COLO668 (cell line): Measurements from ENCODE around the gene PLEKHG2.

Source experiments
- DNase-seq: peaks from one replicate; lab custom pipeline; 2025; ENCODE audit not compliant: unreplicated experiment; lab: John Stamatoyannopoulos, UW

The PLEKHG2 gene

DNA sequence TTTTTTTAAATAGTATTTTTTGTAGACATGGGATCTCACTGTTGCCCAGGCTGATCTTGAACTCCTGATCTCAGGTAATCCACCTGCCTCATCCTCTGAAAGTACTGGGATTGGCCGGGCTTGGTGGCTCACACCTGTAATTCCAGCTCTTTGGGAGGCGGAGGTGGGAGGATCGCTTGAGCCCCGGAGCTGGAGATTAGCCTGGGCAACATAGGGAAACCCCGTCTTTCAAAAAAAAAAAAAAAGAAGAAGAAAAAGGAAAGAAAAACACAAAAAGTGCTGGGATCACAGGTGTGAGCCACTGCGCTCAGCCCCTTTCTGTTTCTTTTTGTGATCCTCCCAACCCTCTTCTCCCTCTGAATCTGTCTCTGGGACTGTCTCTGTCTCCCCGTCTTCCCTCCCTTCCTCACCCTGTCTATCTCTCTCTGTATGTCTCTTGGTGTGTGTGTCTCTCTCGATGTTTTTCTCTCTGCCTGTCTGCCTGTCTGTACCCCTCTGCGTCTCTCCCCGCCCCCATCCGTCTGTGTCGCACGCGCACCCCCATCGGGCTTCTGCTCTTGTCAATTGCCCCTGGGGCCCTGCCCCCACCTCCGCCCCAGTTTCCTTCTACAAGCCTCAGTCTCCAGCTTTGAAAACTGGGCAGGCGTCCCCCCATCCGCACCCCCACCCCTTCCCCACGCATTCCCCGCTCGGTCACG, 6.4 kb upstream of the PLEKHG2 start:
- no peak for DNase-seq

DNA sequence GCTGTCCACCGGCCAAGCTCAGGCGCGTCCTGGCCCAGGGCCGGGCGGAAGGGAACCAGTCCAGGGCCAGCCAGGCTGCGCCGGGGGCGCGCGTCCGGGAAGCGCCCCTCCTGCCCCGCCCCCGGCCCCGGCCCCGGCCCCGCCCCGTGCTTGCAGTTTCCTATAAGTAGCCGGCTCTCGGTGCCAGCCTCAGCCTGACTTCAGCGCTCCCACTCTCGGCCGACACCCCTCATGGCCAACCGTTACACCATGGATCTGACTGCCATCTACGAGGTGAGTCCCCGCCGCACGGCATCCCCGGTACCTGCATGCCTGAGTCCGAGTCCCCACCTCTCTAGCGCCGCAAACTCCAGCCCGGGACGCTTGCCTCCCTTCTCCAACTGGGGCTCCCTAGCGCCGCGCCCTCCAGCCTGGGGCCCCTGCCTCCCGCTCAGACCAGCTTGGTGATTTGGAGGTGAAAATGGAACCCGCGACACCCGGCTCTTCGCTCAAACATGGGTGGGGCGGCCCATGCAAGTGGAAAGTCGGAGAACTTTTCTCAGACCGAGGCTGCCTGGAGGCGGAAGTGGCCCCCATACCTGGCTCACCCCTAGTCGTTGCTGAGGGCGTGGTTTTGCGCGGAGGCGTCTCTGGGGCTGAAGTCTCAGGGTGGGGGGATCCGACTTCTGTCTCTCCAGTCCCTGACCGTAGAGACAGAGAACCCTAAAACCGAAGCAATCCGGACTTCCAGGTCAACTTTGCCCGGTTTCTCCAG, 5.6 kb upstream of the PLEKHG2 start, which contains the start of gene ZFP36:
ZFP36 (plus strand) TSS at position 192 of the 754 bp plus-strand sequence; CDS start at position 250, 58 bp downstream.
- peak; percentile 85 for DNase-seq

DNA sequence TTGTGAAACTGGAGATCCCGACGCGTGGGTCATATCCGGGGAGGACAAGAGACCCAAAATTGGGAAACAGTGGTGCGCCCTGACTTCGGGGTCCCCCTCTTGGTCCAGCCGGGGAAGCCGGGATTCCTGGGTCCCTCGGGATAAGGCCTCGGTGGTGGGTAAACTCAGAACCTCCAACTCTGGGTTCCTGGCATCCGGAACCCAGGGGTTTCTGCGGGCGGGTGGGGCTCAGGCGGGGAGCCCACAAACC, 5.1 kb upstream of the PLEKHG2 start:
- DNase-seq = no peak

DNA sequence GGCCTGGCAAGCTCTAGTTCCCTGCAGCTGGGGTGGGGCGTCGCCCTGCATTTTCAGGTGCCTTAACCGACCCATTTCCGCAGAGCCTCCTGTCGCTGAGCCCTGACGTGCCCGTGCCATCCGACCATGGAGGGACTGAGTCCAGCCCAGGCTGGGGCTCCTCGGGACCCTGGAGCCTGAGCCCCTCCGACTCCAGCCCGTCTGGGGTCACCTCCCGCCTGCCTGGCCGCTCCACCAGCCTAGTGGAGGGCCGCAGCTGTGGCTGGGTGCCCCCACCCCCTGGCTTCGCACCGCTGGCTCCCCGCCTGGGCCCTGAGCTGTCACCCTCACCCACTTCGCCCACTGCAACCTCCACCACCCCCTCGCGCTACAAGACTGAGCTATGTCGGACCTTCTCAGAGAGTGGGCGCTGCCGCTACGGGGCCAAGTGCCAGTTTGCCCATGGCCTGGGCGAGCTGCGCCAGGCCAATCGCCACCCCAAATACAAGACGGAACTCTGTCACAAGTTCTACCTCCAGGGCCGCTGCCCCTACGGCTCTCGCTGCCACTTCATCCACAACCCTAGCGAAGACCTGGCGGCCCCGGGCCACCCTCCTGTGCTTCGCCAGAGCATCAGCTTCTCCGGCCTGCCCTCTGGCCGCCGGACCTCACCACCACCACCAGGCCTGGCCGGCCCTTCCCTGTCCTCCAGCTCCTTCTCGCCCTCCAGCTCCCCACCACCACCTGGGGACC, 4.6 kb upstream of the PLEKHG2 start:
- peak; percentile 65 for DNase-seq

DNA sequence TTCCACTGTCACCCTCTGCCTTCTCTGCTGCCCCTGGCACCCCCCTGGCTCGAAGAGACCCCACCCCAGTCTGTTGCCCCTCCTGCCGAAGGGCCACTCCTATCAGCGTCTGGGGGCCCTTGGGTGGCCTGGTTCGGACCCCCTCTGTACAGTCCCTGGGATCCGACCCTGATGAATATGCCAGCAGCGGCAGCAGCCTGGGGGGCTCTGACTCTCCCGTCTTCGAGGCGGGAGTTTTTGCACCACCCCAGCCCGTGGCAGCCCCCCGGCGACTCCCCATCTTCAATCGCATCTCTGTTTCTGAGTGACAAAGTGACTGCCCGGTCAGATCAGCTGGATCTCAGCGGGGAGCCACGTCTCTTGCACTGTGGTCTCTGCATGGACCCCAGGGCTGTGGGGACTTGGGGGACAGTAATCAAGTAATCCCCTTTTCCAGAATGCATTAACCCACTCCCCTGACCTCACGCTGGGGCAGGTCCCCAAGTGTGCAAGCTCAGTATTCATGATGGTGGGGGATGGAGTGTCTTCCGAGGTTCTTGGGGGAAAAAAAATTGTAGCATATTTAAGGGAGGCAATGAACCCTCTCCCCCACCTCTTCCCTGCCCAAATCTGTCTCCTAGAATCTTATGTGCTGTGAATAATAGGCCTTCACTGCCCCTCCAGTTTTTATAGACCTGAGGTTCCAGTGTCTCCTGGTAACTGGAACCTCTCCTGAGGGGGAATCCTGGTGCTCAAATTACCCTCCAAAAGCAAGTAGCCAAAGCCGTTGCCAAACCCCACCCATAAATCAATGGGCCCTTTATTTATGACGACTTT, 3.9 kb upstream of the PLEKHG2 start:
- DNase-seq = peak; percentile 34

DNA sequence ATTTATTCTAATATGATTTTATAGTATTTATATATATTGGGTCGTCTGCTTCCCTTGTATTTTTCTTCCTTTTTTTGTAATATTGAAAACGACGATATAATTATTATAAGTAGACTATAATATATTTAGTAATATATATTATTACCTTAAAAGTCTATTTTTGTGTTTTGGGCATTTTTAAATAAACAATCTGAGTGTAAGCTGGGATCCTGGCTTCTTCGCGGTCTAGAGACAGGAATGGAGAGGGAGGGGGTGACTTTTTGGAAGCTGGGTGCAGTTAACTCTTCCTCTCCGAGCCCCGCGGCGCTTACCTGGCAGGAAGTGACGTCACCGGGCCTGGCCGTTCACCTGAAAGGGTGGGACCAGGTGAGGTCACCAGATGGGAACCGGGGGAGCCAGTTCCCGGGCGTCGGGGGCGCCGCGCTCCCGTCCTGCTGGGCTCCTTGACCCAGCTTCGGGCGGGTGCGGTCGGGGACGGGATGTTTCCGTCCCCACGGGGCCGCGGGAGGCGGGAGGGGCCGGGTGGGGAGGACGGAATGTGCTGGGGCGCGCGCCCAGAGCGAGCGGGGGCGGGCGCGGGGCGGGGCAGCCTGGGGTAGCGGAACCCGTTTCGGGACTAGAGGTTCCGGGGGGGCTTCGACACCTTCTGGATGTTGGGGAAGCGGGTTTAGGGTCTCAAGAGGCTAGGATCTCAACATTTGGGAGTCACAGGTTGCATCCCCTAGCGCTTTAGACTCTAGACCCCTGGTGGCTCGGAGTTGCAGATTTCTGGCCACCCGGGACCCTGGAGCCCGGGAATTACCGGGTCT, 3.1 kb upstream of the PLEKHG2 start:
- DNase-seq = peak; percentile 97

DNA sequence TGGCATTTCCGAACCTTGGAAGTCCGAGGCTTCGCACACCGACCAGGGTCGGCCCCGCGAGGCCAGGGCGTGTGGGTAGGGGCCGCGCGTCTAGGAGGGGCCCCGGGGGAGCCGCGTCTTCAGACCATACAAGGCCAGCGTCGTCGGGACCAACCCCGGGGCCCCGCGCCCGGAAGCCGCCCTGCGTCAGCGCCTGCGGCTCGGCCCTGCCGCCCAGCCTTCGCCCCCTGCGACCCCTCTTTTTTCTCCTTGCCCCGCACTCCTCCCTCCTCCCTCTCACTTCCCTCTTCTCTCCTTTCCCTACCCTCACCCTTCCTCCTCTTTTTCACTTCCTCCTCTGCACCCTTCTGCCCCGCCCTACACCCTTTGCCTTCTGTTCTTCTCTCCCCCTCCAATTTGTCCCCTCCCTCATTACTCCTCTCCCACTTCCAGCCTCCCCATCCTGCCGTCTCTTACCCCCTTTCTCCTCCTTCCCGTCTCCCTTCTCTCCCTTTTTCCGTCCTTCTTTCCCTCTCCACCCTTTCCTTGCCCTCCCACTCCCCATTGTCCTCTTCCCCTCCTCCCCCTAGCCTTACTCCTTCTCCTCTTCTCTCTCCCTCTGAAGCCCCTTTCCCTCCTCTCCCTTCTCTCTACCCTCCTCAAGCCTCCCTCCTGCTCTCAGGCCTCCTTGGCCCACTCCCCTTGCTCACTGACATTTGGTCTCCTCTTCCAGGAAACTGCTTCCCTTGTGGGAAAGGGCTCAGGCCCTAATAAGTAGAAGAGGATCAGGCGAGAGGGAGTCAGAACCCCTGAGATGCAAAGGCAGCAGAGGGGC, 2.2 kb upstream of the PLEKHG2 start:
- DNase-seq = peak; percentile 59

DNA sequence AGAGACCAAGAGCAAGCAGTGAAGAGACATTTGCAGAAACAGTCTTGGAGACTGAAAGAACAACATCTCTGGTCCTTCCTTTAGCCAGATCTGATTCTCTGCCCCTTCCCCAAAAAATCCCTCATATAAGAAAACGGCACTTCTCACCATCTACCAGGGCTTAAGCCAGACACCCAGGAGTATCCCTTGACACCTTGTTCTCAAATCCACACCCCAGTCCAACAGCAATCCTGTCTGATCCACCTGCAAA, 1.7 kb upstream of the PLEKHG2 start:
- DNase-seq = no peak

DNA sequence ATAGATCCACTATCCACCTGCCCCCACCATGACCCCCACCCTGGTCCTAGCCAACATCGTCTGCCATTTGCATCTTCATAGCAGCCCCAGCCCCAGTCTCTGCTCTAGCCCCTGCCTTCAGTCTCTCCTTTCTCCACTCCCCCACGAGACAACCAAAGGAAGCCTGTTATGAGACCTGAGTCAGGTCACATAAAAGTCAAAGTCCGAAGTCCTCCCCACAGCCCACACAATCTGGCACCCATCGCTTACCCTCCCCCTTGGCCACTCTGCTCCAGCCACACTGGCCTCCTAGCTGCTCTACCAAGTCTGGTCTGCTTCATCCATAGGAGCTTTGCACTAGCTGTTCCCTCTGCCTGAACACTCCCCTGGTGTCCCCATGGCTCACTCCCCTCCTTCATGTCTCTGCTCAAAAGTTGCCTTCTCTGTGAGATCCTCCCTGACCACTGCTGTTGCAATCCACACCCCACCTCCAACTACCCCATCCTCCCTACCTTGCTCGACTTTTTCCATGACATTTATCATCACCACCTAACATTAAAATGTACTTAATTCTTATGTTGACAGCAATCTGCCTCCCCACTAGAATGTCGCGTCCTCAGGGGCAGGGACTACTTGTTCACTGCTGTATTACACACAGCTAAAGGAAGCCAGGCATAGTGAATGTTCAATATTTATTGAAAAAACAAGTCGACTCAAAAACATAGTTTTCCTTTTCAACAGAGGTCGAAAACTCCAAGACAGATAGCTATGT, 1.2 kb upstream of the PLEKHG2 start:
- DNase-seq = peak; percentile 7

DNA sequence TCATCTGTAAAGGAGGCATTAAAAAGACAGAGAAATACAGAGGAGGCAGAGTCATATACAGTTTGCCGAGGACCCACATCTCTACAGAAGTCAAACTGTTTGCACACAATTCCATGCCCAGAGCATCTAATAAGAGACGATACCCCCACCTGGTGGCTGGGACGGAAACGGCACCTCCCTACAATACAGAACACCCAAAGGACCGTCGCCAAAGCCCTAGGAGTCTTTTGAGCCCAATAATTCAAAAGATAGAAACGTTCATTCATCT, 703 bp upstream of the PLEKHG2 start:
- peak; percentile 88 for DNase-seq

DNA sequence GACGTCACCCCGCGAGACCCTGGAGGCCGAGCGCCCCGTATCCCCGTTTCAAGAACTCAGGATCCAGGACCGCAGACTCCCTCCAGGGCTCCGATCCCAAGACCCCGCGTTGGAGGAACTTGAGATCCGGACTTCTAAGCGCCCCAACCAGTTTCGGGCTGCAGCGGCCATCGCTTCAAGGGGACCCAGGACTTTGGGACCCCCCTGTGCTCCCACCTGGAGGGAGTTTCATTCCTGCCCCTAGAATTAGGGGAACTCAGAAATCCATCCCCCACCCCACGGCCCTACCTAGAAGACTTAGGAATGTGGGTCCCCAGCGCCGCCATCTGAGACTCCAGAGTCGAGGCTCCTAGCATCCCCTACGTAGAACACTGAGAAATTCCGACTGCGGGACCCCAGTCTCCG, 400 bp downstream of the PLEKHG2 start:
- DNase-seq = no peak

DNA sequence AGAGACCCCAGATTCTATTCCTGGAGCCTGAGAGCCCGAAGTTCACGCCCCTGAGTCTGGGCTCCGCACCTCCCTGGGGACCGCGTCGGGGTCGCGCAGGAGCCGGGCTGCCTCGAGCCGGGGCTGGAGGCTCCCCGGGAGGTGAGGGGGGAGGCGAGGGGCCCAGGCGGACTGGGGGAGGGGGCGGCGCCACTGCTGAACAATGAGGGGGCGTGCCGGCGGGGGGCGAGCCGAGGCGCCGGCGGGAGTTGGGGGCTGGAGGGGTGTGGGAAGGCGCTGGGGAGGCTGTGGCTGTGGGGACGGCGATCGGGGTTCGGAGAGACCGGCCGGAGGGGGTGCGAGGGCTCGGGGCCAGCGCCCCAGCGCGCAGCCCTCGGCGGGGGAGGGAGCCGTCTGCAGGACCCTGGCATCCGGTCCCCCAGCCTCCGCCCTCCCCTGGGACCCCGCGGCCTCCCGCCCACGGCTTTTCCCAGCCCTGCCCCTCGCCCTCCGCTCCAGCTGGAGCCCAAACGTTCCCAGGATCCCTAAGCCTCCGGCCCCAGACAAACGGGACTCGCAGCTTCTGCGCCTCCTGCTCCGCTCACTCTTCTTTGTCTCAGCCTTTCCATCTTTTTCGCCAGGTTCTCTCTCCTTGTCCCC, 922 bp downstream of the PLEKHG2 start:
- peak; percentile 33 for DNase-seq

DNA sequence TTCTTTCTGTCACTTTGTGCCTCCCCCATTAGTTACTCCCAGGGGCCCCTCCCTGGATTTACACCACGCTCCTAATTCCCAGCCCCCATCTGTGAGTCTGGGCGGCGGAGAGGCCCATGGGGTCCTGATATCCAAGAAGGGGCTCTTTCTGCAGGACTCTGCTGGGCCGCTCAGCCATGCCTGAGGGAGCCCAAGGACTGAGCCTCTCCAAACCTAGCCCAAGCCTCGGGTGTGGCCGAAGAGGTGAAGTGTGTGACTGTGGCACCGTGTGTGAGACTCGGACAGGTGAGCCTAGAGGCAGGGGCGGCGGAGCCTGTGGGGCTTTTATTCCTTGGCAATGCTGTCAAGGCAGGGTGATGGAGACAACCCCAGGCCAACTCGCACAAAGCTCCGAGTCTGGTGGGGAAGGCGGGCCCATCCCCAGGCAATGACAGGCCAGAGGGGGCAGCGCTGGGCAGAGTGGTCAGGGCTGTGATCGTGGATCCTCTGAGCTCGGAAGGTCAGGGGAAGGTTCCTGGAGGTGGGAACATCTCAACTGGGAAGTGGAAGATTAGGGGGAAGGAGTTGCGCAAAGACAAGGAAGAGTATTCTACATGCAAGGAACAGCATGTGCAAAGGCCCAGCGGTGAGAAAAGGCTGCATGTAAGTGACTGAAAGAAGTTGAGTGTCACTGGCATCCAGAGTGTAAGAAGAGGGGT, 1.6 kb downstream of the PLEKHG2 start:
- peak; percentile 12 for DNase-seq

DNA sequence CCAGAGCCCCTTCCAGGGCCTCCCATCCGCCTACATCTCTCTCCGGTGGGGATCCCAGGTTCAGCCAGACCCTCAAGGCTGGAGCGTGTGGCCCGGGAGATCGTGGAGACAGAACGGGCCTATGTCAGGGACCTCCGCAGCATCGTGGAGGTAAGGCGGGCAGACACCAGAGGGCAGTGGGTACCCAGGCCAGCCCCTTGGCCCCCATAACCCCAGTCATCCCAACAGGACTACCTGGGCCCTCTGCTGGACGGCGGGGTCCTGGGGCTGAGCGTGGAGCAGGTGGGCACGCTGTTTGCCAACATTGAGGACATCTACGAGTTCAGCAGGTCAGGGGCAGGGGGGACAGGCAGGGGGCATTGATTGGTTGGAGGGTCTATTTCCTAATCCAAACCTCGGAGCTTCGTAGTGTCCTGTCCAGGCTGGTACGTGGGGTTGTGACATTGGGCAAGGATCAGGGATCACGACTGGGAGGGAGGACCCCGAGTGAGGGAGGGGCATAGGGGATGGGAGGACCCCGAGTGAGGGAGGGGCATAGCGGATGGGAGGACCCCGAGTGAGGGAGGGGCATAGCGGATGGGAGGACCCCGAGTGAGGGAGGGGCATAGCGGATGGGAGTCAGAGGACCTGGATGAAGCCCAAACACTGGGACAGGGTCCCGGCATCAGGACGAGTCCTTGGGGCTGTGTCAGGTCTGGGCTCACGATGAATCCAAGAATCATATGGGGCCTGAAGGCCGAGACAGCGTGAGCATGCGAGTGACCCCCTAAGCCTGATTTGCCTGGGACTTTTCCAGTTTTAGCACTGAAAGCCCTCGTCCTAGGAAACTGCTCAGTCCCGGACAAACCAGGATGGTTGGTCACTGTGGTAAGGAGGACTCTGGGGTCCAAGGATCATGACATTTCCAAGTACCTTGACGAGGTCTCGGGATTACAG, 2.9 kb downstream of the PLEKHG2 start:
- DNase-seq = no peak

DNA sequence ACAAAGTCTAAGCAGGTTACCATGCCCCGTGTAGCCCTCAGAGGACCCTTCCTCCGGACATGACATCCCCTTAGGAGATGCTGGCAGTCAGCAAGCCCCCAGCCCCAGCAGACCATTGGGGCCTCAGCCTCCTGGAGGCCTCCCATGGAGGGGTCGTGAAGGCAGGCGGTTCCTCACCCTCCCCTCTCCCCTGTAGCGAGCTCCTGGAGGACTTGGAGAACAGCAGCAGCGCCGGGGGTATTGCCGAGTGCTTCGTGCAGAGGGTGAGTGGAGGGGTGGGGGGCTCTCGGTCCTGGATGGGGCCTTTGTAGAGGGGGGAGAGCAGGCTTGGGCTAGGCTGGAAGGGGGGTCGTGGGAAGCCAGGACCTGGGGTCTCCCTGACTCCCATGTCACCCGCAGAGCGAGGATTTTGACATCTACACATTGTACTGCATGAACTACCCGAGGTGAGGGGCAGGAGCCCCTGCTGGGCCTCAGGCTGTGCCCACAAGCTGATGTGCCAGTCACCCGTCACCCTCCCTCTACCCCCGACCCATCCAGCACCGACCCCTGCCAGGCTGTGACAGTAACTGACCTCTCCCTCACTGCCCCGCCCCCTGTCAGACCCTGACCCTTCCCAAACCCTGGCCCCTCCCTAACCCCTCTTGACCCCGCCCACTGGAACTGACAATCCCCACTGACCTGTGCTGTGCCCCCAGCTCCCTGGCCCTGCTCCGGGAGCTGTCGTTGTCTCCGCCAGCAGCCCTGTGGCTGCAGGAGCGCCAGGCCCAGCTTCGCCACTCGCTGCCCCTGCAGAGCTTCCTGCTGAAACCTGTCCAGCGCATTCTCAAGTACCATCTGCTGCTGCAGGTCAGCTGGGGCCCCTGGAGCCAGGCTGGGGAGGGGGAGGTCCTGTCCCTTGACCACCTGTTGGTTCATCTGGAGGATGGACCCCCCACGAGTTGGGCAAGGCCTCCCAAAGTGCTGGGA, 4.0 kb downstream of the PLEKHG2 start:
- no peak for DNase-seq
